Measurements from ENCODE around the gene ZNF804A.

DNA sequence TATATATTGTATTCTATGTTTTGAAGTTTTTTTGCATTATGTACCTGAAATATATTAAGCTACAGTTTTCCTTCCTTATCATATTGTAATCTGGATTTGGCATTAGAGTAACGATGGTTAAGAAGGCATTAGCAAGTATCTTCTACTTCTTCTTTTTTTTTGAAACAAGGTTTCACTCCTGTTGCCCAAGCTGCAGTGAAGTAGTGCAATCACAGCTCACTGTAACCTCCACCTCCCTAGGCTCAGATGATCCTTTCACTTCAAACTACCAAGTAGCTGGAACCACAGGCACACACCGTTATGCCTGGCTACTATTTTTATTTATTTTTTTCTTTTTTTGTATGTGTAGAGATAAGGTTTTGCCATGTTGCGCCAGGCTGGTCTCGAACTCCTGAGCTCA is 201.1 kb downstream of the ZNF804A start:
- no peak for TF ChIP-seq EP300 (IDR thresholded peaks at IDR 0.05)
- no peak for TF ChIP-seq POLR2AphosphoS5 (IDR thresholded peaks at IDR 0.05)
- TF ChIP-seq, protein P1, sequence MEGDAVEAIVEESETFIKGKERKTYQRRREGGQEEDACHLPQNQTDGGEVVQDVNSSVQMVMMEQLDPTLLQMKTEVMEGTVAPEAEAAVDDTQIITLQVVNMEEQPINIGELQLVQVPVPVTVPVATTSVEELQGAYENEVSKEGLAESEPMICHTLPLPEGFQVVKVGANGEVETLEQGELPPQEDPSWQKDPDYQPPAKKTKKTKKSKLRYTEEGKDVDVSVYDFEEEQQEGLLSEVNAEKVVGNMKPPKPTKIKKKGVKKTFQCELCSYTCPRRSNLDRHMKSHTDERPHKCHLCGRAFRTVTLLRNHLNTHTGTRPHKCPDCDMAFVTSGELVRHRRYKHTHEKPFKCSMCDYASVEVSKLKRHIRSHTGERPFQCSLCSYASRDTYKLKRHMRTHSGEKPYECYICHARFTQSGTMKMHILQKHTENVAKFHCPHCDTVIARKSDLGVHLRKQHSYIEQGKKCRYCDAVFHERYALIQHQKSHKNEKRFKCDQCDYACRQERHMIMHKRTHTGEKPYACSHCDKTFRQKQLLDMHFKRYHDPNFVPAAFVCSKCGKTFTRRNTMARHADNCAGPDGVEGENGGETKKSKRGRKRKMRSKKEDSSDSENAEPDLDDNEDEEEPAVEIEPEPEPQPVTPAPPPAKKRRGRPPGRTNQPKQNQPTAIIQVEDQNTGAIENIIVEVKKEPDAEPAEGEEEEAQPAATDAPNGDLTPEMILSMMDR (IDR thresholded peaks at IDR 0.05), result no peak
- no peak for TF ChIP-seq POLR2A (IDR thresholded peaks at IDR 0.05)
